GM20431 (cell line): ENCODE measurements around the gene AGBL3.
"Not testable (repeated sequence)": the region's sequence is repeated elsewhere in the genome, so short reads cannot be mapped to it uniquely, and the experiment has no call there.

Experiments
- in situ Hi-C: fragments of 300-500 bp; cut with MseI, MboI; formaldehyde crosslinking; loops from one replicate; pipeline ENCODE4 v1.15.0; 2020; ENCODE audit warnings: low sequenced_read_pairs; ENCODE audit not compliant: unreplicated experiment

Gene AGBL3

GRCh38 chr7:135023622-135024021, 37.3 kb downstream of the AGBL3 start:
- in situ Hi-C loops: no loop called here

GRCh38 chr7:135035252-135035651, 48.9 kb downstream of the AGBL3 start:
- in situ Hi-C loops: no loop called here

DNA sequence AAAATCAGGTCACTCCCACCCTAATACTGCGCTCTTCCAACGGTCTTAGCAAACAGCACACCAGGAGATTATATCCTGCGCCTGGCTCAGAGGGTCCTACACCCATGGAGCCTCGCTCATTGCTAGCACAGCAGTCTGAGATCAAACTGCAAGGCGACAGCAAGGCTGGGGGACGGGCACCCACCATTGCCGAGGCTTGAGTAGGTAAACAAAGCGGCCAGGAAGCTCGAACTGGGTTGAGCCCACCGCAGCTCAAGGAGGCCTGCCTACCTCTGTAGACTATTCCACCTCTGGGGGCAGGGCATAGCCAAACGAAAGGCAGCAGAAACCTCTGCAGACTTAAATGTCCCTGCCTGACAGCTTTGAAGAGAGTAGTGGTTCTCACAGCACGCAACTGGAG, 80.7 kb downstream of the AGBL3 start:
- in situ Hi-C loops: not testable (repeated sequence)

- in situ Hi-C loops: no loop called here
Measured at GRCh38 chr7:135074096-135074495, 87.8 kb downstream of the AGBL3 start.

- in situ Hi-C loops: no loop called here
Measured at GRCh38 chr7:135074531-135074930, 88.2 kb downstream of the AGBL3 start.

- in situ Hi-C loops: no loop called here
Measured at GRCh38 chr7:135075716-135076115, 89.4 kb downstream of the AGBL3 start.

- in situ Hi-C loops: no loop called here
Measured at GRCh38 chr7:135076882-135077281, 90.6 kb downstream of the AGBL3 start.

DNA sequence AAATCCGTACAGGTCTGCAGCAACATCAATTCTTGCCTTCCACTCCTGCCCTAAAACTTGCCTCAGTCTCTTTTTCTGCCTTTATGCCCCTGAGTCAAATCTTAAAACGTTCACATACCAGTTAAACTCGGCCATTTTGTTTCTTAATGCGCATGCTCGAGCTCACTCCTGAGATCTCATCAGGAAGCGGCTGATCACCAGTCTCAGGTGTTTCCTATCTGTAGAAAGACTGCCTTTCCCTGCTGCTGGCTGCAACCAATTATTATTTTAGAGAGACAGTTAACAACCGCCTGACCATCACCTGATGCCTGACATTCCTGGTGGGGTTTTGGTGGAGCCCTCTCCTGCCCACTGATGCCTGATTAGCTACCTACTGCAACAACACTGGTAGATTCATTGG, 91.3 kb downstream of the AGBL3 start:
- in situ Hi-C loops: no loop called here

DNA sequence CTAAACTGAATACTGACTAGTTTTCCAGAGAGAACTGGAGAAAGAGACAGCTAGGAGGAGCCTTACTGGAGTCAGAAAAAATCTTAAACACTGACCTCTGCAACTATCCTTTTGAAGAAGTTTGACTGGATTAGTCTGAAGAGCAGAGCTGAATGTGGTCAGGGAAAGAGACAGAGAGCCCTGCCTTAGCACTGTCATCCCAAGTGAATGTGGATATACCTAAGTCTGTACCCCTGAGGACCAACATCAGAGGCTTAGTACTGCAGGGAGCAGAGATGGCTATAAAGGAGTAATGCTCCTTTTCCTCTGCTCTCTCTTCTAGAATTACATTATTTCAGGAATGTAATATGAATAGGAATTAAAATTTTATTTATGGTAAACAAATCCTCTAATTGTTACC, 91.7 kb downstream of the AGBL3 start:
- in situ Hi-C loops: no loop called here

DNA sequence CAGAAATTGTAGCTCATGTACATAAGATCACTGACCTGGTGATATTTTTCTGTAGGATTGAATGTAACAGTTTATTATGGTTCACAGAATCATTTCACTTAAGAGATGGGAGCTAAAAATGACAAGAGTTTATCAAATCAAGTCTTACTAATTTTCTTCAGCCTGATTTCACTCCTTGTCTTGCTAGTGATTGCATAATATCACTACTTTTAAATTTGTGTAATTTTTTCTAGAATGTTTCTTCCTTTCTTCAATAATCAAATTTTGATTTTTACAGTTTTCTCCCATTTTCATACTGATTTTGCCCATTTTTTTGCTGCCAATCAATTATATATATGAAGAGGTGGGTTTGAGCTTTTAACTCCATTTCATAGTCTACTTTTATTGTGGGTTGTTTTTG, 92.8 kb downstream of the AGBL3 start:
- in situ Hi-C loops: no loop called here

- in situ Hi-C loops: no loop called here
Measured at GRCh38 chr7:135083005-135083404, 96.7 kb downstream of the AGBL3 start.

DNA sequence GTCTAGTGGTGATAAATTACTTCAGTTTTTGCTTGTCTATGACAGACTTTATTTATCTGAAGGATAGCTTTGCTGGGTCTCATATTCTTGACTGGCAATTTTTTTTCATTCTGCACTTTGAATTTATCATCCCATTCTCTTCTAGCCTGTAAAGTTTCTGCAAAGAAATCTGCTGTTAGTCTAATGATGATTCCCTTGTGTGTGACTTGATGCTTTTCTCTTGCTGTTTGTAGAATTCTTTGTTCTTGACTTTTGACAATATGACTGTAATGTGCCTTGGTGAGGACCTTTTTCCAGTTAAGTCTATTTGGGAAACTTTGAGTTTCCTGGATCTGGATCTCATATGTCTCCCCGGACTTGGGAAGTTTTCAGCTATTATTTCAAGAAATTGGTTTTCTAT, 102.3 kb downstream of the AGBL3 start:
- in situ Hi-C loops: no loop called here

- in situ Hi-C loops: no loop called here
Measured at GRCh38 chr7:135091717-135092116, 105.4 kb downstream of the AGBL3 start.

- in situ Hi-C loops: no loop called here
Measured at GRCh38 chr7:135094472-135095237, 108.3 kb downstream of the AGBL3 start.

DNA sequence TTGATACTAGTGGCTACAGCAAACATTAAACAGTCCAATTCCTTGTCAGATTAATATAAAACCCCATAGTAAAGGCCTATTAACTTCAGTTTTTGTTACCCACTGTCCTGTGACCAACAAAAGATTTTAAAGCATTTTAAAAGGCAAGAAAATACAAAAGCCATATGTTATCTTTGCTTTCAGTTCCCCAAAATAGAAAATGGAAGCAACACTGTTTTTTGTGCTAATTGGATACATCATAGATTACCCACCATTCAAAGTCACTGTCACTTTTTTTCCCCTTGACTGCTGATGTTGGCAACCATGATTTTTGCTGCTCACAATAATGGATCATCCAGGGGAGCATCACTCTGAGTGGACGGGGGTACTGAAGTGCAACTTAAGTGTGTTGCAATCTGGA, 109.1 kb downstream of the AGBL3 start:
- in situ Hi-C loops: no loop called here

DNA sequence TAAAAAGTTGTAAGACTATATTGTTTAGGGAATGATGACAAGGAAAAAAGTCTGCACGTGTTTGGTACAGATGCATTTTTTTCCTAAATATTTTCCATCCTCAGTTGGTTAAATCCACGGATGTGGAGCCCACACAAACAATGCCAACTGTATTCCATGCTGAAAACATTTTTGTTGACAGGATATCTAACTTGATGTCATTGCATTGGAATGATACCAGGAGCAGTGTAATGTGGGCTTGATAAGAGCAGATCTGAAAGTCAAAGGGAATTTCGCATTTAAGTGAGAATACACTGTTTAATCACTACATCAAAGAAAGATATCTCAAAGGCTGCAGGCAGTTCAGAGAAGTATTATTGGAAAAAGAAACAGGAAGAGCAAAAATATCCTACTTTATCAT, 112.1 kb downstream of the AGBL3 start:
- in situ Hi-C loops: no loop called here

GRCh38 chr7:135100856-135101255, 114.5 kb downstream of the AGBL3 start:
- in situ Hi-C loops: no loop called here

GRCh38 chr7:135102372-135102771, 116.1 kb downstream of the AGBL3 start:
- in situ Hi-C loops: no loop called here

DNA sequence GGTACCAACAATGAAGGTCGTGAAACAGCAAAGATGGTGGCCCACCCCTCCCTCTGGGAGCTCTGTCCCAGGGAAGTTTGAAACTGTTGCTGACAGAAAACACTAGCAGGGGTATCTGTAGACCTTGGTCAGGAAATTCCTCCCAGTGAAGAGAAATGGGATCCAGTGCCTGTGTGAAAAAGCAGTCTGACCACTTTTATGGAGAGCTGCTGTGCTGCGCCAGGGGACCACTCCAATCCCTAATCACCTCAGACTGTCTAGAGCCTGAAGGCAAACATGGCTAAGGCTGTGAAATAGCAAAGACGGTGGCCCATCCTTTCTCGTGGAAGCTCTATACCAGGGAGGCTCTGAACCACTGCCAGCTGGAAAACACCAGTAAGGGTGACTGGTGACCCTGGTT, 123.3 kb downstream of the AGBL3 start:
- in situ Hi-C loops: no loop called here

DNA sequence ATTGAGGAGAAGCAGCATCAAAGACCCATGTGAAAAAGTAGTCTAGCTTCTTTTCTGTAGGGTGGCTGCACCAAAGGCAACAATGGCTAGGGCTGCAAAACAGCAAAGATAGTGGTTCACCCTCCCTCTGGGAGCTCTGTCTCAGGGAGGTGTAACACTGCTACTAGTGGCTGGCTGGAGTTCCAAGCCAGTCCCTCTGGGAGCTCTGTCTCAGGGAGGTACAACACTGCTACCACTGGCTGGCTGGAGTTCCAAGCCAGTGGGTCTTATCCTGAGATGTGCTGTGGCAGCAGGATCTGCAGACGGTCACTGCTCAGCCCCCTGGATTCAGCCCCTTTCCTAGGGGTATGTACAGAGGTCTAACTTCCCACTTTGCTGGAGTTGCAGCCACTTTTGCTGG, 123.7 kb downstream of the AGBL3 start:
- in situ Hi-C loops: no loop called here

GRCh38 chr7:135111379-135111778, 125.1 kb downstream of the AGBL3 start:
- in situ Hi-C loops: no loop called here

DNA sequence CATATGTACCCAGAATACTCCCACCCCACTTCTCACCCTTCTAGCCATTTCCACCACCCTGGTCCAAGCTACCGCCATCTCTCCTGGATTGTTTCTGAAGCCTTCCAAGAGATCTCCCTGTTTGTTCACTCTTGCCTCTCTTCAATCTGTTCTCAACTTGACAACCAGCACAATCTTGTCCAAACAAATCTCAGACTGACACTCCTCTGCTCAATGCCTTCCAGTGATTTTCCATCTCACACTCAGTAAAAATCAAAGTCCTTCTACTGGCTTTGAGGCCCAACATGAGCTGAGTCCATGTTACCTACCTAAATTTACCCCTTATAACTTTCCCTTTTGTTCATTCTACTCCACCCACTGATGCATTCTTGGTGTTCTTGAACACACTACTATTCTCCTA, 128.3 kb downstream of the AGBL3 start:
- in situ Hi-C loops: no loop called here
